ENCODE measurements around the gene ASTN2. TPM values are rescaled to one million over a fixed set of nuclear protein-coding genes. Genes with fewer than 3 reads are reported as not detected.

Gene ASTN2
- total RNA-seq, 4 donors from 2014 or later, result 3.2 to 7.0 (median 5.4) TPM

DNA sequence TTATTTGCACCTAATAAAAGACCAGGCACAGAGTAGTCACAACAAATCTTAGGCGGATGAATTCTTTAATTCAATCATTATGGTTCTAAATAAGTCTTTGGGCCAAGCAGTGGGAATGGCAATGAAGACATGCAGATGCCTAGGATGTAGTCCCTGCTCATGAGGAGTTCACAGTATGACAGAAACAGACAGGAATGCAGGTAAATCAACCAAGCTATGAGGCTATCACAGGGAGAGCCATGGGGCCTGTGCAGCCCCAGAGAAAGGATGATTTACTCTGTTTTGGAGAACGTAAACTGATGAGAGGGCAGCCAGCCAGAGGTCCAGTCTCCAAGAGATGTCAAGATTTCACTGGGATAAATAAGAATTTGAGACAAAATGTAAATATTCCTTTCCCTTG lies 598.4 kb downstream of the ASTN2 start:
- TF ChIP-seq, protein P1, sequence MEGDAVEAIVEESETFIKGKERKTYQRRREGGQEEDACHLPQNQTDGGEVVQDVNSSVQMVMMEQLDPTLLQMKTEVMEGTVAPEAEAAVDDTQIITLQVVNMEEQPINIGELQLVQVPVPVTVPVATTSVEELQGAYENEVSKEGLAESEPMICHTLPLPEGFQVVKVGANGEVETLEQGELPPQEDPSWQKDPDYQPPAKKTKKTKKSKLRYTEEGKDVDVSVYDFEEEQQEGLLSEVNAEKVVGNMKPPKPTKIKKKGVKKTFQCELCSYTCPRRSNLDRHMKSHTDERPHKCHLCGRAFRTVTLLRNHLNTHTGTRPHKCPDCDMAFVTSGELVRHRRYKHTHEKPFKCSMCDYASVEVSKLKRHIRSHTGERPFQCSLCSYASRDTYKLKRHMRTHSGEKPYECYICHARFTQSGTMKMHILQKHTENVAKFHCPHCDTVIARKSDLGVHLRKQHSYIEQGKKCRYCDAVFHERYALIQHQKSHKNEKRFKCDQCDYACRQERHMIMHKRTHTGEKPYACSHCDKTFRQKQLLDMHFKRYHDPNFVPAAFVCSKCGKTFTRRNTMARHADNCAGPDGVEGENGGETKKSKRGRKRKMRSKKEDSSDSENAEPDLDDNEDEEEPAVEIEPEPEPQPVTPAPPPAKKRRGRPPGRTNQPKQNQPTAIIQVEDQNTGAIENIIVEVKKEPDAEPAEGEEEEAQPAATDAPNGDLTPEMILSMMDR (IDR thresholded peaks at IDR 0.05; ENCODE audit: low read depth), result no peak

DNA sequence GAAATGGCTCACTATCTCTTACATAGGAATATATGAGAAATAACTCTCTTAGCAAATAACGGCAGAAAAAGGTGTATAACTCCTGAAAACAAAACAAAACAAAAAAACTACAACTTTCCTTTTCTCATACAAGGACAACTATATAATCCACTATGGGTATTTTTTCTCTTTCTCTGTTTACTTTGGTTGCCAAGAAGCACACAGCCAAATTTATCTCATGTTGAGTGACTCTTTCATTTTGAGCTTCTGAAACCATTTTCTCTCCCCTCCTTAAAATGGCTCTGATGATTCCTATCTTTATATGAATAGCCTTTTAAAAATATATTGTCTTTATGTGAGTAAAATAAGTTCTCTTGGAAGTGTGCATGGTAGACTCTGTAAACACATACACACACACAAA lies 599.0 kb downstream of the ASTN2 start:
- TF ChIP-seq, protein P1 (IDR thresholded peaks at IDR 0.05; ENCODE audit: low read depth), result no peak

DNA sequence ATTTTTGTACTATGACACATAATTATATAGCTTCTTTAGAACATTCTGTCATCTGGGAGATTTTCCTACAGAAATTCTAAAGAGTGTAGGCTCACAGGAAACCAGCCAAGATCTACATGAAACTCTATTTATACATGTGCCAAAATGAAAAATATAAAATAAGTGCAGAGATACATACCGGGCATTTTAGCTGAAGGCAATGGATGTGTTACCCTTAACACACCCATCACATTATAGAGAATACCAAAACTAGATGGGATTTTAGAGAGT lies 601.9 kb downstream of the ASTN2 start:
- TF ChIP-seq, protein P1 (IDR thresholded peaks at IDR 0.05; ENCODE audit: low read depth), result no peak

DNA sequence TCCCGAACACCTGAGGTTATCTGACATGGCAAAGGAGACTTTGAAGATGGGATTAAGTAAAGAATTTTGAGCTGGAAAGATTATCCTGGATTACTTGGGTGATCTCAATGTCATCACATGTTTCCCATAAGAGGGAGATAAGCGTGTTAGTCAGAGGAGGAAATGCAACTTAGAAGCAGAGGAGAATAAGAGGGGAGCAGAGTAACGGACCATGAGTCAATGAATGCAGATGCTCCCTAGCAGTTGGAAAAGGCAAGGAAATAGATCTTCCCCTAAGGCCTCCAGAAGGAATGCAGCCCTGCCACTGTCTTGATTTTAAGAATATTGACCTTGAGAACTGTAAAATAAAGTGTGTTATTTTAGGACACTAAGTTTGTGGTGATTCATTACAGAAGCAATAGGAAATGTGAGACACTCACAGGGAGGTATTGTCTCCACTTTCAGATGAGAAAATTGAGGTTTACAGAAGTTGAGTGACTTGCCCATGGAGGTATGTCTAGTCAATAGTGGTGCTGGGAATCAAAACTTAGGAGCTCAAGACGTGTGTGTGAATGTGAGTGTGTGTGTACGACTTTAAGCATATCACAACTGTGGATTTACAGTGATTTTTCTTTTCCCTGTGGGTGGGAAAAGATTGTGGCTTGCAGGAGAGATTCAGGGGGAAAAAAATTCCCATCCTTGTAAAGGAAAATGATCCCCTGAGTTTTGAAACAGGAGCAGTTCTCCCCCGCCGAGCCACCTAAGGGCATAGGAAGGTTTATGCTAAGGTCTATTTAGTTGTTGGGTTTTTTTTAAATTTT lies 602.4 kb downstream of the ASTN2 start:
- TF ChIP-seq, protein P1 (IDR thresholded peaks at IDR 0.05; ENCODE audit: low read depth), result no peak

DNA sequence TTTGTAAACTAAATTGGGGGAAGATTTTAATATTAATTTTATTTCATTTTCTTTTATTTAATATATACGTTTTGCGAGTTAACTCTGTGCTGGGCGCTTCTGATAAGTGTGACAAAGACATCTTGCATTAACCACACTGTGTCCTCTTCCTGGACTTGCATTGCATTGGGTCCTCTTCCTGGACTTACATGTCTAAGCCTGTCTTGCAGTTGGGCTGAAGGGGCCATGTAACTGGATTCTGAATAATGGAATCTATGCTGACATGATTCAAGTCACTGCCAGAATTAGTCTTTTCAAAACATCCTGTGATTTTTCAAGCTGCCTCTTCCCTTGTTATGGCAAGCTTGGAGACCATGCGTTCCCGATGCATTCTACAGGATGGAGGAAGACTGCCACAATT lies 605.2 kb downstream of the ASTN2 start:
- TF ChIP-seq, protein P1 (IDR thresholded peaks at IDR 0.05; ENCODE audit: low read depth), result no peak

DNA sequence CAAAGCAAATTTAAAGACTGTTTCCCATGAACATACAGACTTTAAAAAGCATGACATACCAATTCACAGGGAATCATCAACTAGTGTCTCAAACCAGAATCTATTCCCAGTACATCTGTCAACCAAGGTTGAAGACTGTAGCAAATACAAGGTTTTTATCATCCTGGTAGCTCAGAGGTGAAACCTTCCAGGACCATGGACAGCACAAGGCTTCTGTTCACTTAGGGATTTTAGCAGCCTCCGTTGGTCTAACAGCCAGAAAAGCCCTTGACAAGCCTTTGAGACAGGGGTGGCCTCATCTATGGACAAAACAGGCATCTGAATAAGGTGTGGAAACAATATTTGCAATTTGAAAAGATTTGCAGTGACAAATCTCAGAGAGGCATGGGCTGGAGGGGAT lies 608.8 kb downstream of the ASTN2 start:
- TF ChIP-seq, protein P1 (IDR thresholded peaks at IDR 0.05; ENCODE audit: low read depth), result no peak

DNA sequence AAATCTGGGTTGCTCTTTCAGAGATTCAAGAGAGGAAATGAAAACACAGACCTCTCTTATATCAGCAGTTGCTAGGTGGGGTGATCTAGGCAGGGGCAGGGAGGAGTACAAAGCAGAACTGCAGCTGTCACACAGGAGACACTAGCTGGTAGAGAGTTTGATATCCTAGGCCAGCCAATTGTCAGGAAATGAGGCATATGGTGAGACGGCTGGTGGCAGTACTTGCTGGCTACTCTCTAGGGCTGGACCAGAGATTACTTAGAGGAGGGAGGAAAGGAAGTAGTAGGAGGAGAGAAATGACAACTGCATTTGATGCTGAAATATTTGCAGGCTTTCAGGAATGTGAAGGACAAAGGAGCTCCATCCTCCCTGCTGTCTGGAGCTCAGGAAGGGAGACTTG lies 614.0 kb downstream of the ASTN2 start:
- TF ChIP-seq, protein P1 (IDR thresholded peaks at IDR 0.05; ENCODE audit: low read depth), result no peak
